ENCODE measurements around the gene MICB.

GRCh38 chr6:31558631-31559500 is 60.9 kb downstream of the MICB start:
- no peak for TF ChIP-seq POLR2A (IDR thresholded peaks at IDR 0.05)
- TF ChIP-seq POLR2AphosphoS5 (IDR thresholded peaks at IDR 0.05): no peak
